GM13977 (cell line): ENCODE data around the gene HEBP1.

Source experiments
- DNase-seq: peaks from one replicate; pipeline ENCODE4 v3.0.0; 2012; ENCODE audit warnings: low spot score
- in situ Hi-C: fragments of 300-500 bp; cut with MboI; formaldehyde crosslinking; loops from one replicate; pipeline ENCODE4 v1.12.0; 2022; ENCODE audit warnings: low sequenced_read_pairs, low pct_unique_long_range_greater_than_20kb, mixed read lengths, inconsistent platforms; ENCODE audit not compliant: unreplicated experiment
- TF ChIP-seq, protein P1 (sequence below): IDR thresholded peaks from 2 replicates; pipeline ENCODE4 v1.5.1; 2012; ENCODE audit warnings: mild to moderate bottlenecking, control low read depth; ENCODE audit not compliant: insufficient read depth; ENCODE audit errors: extremely low read depth, missing control alignments

HEBP1 gene

DNA sequence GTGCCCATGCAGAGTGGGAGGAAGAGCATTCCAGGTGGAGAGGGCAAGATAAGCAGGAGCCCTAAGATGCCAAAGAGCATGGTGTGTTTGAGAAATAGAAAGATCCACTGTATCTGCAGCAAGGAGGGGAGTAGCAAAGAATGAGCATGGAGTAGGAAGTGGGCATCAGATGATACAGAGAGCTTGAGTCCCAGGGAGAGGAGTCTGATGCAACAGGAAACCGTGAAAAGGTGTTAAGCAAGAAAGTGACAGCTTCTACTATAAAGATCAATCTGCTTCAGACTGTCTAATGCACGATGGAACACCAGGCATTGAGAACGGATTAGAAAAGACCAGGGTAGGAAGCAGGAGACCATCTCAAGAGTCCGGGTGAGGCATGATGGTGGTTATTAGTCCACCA, 35.8 kb downstream of the HEBP1 start:
- no peak for DNase-seq
- in situ Hi-C loops, result no loop called here

DNA sequence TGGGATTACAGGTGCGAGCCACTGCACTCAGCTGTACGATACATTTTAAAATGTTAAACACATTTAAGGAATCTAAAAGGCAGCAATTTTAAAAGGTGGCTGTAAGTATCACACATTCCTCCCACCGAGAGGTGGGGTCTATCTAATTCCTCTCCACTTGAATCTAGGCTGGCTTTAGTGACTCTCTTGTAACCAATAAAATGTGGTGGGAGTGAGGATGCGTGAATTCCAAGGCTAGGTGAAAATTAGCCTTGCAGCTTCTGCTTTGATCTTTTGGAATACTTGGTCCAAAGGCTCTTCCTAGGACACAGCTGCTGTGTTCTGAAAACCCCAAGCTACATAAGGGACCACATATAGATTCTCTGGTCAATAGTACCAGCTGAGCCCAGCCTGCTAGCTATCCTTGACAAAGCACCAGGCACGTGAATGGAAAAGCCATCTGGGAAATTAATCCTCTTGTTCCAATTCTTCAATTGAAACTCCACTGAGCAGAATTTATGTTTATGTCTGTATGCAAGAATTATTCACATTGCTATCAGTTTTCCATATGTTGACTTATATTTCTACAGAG, 39.3 kb downstream of the HEBP1 start:
- TF ChIP-seq, protein P1, sequence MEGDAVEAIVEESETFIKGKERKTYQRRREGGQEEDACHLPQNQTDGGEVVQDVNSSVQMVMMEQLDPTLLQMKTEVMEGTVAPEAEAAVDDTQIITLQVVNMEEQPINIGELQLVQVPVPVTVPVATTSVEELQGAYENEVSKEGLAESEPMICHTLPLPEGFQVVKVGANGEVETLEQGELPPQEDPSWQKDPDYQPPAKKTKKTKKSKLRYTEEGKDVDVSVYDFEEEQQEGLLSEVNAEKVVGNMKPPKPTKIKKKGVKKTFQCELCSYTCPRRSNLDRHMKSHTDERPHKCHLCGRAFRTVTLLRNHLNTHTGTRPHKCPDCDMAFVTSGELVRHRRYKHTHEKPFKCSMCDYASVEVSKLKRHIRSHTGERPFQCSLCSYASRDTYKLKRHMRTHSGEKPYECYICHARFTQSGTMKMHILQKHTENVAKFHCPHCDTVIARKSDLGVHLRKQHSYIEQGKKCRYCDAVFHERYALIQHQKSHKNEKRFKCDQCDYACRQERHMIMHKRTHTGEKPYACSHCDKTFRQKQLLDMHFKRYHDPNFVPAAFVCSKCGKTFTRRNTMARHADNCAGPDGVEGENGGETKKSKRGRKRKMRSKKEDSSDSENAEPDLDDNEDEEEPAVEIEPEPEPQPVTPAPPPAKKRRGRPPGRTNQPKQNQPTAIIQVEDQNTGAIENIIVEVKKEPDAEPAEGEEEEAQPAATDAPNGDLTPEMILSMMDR, result no peak
- in situ Hi-C loops, result no loop called here
- DNase-seq, result no peak

More for the DNA sequence above, 35.8 kb downstream of the HEBP1 start:
- TF ChIP-seq, protein P1, result no peak

DNA sequence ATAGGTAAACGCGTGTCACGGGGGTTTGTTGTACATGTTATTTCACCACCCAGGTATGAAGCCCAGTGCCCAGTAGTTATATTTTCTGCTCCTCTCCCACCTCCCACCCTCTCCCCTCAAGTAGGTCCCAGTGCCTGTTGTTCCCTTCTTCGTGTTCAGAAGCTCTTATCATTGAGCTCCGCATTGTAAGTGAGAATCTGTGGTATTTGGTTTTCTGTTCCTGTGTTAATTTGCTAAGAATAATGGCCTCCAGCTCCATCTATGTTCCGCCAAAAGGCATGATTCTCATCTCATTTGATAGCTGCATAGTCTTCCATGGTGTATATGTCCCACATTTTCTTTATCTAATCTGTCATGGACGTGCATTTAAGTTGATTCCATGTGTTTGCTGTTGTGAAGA, 41.2 kb downstream of the HEBP1 start:
- in situ Hi-C loops, result no loop called here
- no peak for DNase-seq
- TF ChIP-seq, protein P1, result no peak

DNA sequence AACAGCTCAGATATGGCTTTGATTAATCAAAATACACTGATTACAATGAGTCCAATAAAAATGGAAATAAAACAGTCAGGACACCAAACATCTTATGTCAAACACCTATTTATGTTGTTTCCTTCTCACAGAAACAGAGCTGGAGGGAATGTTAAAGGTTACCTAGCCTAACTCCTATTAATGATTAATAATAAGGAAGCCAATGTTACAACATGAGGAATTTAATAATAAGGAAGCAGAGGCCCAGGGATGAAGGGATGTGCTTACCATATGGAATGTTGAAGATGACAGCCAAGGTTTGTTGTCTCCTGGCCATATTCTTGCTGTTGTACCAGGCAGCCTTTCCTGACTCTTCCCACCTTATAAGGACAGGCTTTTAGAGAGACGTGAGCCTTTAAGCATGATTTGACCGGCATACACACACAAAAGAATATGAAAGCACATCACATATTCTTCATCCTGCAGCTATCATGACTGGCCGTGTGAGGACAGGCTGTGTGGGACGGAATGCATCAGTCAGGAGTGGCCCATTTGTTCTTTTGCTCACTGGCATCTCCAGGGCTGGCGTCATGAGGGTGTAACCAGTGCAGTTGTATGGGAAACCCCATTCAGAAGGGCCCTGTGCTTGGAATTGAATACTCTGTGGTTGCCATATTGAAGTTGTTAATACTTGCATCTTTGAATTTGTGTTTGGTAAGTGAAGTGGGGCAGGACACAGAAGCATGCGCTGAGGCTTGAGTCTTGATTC, 45.0 kb downstream of the HEBP1 start:
- in situ Hi-C loops, result no loop called here
- no peak for DNase-seq
- TF ChIP-seq, protein P1, result no peak

DNA sequence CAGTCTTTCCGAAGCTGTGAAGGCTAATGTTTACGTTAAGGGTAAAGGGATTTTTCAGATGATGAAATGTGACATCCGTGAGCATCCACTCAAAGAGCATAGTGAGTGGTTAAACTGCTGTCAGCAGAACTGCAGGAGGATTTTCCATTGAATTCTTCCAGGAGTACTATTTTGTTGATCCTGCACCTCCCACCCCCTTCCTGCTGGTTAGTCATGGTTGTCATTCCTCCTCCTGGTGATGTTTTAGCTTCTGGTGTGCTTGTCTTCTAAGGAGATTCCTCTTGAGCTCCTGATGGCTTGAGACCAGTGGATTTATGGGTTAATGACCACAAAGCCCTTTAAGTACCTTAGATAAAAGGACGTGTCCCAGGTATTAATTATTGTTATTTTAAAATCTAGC, 45.7 kb downstream of the HEBP1 start:
- DNase-seq, result no peak
- TF ChIP-seq, protein P1, result no peak
- in situ Hi-C loops, result no loop called here

DNA sequence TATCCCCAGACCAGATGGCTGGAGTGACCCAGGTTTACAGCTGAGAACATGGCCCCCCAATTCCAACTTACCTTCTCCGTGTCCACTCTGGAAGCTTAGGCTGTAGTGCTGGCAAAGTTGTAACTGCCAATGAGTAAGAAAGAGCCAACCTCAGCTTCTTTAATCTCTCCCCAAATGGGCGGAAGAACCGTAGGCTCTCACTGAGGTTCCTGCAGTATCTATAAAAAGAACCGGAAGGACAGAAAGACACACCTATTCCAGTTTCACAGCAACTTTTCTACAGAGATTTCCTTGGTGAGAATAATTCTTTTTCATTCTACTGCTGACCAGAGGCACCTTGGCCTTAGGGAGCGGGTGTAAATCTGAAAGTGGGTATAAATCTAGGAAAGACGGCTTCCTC, 48.0 kb downstream of the HEBP1 start, which contains the start of gene GPRC5D:
TSS of gene GPRC5D (minus strand) at position 135 of the 400 bp plus-strand sequence. CDS start 1,786 bp downstream, outside the sequence.
- in situ Hi-C loops, result no loop called here
- DNase-seq, result no peak
- TF ChIP-seq, protein P1, result no peak
